Cerebellar cortex (tissue), 1 donor: ENCODE results near the gene RAD51AP1.
"Not testable (repeated sequence)": the region's sequence is repeated elsewhere in the genome, so short reads cannot be mapped to it uniquely, and the experiment has no call there.

Experiments used
- DNase-seq: peaks from one replicate; pipeline ENCODE4 v3.0.0-alpha.2; 2015; ENCODE audit warnings: low spot score

The RAD51AP1 gene, protein sequence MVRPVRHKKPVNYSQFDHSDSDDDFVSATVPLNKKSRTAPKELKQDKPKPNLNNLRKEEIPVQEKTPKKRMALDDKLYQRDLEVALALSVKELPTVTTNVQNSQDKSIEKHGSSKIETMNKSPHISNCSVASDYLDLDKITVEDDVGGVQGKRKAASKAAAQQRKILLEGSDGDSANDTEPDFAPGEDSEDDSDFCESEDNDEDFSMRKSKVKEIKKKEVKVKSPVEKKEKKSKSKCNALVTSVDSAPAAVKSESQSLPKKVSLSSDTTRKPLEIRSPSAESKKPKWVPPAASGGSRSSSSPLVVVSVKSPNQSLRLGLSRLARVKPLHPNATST

DNA sequence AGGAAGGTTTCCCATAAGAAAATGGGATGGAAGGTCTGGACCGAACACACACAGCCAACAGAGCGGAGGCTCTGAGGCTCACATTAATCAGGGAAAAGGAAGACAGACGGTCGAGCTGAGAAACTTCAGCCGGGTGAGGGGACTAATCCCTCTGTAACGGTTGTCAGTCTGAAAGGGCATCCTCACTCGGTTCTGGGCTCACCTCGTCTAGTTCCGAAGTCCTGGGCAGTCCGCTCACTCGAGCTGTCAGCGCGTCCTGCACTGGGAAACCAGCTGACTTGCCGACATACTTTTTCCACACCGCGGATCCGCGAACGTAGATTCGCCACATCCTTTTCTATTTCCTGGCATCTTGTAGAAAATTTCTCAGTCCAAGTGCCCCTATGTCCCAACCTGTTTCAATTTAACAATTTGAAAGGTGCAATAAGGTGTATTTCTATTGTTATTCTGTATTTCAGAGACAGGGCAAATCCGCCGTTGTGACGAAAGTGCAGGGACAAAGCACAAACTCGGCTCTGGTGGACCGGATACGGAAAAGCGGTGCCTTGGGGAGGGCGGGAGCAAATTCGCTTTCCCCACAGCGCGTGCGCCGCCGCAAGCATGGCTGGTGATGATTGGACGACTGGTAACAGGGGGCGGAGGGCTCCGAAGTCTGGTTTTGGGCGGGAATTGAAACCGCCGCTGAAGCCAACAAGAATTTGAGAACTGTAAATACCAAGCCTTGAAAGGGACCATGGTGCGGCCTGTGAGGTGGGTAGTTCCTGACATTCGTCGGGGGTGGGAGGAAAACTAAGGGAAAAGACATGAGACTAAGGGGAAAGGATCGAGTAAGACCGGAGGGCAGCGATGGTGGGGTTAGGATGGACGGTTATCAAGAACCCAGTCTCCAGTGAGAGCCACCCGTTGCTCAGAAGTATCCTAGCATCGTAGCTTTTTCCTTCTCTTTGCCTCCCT is at the start of gene RAD51AP1:
TSS of gene RAD51AP1 (plus strand) at position 684 of the 954 bp plus-strand sequence. CDS start at position 734, 50 bp downstream.
- DNase-seq = peak; percentile 97

DNA sequence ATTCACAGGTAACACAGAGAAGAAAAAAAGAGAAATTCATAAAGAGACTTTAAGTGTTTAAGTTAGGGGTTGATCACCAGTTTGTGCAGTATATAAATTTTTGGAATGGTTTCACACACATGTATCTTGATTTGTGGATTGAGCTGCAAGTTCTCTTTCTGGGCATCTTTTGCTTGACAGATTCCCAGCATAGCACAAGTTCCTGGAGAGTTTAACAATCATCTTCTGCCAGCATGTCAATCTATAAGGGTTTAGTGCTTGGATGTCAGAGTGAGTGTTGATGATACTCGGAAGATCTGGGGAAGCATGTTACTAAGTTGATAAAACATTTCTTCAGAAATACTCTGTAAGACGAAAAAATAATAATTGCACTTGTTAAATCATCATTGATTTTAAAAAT is 49.1 kb upstream of the RAD51AP1 start:
- DNase-seq = no peak

DNA sequence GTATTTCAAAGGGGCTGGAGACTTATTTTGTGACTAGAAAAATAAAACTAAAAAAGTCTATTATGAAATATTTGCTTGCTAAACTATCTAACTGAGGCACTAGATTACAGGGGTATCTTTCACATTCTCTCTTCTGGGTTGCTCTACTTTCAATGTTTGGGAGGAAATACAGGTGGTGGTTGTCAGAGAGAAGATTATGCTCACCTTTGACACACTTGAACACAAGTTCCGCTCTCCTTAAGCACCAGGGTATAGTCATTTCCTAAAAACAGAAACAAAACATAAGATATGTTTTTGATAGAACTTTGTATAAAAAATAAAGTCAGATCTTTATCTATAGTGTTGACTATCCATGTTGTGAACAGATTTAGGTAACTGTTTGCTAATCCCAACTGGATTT is 47.7 kb upstream of the RAD51AP1 start:
- no peak for DNase-seq

DNA sequence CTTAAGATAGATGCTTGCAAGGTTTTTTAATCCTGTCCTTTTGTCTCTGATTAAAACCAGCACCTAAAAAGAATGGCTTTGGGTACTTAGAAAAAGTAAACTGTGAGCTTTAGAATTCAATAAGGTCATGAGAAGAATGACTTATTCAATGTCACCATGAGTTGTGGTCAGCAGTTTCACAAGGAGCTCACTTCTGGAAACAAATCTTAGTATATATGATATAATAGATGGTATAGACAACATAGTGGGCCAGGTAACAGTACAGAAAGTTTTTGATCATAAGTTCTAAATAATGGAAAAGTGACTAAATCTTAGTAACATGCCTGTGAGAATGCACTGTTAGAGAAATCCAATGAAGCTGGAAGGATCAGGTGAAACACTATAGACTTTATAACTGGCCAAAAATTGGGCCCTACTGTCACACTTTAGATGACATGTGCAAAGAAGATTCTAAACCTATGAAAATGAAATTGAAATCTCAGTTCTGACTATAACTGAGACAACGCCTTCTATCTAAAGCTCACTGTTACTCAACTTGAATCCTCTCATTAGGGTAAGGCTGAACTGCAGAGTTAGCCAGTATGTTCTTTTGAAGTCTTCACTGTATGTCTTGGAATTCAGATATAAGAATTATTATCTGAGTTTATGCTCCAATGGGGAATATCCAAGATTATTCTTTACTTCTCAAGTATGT is 42.4 kb upstream of the RAD51AP1 start:
- no peak for DNase-seq

DNA sequence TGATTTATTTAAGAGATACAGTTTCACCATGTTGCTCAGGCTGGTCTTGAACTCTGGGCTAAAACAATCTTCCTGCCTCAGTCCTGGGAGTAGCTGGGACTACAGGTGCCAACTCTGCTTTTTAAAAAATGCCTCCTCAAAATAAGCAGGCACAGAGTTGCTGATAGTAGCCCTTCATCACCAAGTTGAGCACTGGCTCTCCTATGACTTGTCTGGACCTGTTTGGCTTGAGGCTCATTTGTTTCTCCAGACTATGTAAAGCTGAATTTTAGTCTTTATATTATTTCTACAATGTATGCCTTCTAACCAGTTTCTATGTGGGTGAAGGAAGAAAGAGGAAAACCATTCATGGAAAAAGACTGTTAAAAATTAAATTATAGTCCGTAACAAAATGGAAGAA is 39.5 kb upstream of the RAD51AP1 start:
- no peak for DNase-seq

DNA sequence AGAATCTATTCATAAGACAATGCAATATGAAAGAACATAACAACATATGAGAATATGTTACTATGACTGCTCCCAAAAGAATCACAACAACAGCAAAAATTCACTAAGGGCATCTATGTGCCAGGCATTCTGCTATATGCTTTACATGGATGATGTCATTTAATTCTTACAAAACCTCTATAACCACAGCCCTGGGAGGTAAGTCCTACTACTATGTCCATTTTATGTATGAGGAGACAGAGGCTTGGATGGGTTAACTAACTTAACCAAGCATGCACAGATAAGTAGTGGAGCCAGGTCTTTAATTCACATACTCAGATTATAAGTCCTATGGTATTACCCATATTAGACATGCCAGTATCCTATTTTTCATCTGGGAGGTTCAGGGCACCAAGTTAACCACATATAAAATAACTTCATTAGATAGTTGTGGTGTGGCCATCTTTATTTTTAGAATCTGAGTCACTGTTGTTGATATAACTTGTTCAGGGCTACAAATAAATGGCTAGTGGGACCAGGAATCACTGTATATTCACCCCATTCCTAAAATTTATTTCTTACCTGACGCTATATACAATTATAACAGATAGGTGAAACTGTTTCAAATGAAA is 33.2 kb upstream of the RAD51AP1 start:
- no peak for DNase-seq

DNA sequence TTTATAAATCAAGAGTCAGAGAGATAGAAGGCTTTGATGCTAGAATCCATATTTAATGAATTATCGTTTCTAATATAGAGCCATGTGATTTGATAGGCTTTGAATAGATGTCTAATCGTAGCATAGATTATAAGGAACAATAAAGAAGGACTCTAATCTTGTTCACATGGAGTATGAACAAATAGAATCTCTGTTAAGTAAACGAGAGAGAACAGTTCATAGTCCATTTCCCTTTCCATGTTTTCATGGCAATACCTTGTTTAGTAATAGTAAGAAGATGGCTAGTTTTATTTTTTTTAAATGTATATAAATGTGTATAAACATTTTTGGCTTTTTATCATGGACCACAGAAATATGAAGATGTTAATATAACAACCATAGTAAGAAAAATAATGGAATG is 32.3 kb upstream of the RAD51AP1 start:
- DNase-seq = no peak

DNA sequence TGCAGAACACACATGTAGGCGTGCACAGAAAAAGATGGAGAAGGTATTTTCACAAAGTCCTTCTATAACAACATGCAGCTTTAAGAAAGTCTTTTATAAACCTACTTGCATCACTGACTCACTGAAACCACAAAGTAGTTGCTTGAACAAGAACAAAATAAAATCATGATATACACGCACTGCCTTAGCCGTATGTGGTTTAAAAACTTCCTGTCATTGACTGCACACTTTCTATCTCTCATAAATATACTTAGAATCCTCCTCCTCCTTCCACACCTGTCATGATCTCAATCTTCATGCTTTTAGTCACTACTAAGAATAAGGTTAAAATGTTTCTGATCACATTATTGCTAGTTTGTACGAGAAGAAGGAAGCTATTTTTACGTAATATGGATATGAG is 31.8 kb upstream of the RAD51AP1 start:
- DNase-seq = no peak

DNA sequence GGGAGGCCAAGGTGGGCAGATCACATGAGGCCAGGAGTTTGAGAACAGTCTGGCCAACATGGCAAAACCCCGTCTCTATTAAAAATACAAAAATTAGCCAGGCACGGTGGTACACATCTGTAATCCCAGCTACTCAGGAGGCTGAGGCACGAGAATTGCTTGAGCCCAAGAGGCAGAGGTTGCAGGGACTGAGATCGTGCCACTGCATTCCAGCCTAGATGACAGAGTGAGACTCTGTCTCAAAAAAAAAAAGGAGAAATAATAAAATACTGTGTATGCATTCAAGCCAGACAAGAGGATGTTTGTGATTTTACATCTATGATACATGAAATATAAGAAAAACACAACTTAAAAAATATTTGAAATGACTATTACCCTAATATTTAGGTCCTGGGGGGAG is 30.2 kb upstream of the RAD51AP1 start:
- DNase-seq = not testable (repeated sequence)

DNA sequence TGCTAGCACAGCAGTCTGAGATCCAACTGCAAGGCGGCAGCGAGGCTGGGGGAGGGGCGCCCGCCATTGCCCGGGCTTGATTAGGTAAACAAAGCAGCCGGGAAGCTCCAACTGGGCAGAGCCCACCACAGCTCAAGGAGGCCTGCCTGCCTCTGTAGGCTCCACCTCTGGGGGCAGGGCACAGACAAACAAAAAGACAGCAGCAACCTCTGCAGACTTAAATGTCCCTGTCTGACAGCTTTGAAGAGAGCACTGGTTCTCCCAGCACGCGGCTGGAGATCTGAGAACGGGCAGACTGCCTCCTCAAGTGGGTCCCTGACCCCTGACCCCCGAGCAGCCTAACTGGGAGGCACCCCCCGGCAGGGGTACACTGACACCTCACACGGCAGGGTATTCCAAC is 29.4 kb upstream of the RAD51AP1 start:
- DNase-seq = not testable (repeated sequence)

DNA sequence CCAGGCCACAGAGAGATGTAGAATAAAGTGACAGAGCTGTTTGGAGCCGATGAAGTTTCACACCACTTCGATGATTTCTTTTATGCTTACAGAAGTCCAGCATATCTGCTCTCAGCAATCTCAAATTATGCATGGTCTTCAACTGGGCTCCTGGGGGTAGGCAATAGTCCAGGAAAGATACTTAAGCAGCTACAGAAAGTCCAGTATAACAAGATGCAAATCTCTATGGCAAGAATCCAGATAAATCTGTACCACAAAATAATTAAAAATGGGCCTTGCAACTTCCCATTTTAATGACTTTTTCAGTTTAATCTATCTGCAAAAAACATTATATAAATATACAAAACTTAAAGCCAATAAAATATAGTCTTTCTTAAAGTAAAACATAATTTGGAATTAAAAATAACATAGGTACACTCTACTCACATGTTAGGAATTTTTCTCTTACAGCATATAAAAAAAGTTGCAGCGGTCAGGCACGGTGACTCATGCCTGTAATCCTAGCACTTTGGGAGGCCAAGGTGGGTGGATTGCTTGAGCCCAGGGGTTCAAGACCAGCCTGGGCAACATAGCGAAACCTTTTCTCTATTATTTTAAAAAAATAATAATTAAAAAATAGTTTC is 20.5 kb upstream of the RAD51AP1 start:
- DNase-seq = no peak

DNA sequence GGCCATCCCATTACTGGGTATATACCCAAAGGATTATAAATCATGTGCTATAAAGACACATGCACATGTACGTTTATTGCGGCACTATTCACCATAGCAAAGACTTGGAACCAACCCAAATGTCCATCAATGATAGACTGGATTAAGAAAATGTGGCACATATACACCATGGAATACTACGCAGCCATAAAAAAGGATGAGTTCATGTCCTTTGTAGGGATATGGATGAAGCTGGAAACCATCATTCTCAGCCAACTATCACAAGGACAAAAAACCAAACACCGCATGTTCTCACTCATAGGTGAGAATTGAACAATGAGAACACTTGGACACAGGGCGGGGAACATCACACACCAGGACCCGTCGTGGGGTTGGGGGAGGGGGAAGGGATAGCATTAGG is 15.2 kb upstream of the RAD51AP1 start:
- not testable (repeated sequence) for DNase-seq

DNA sequence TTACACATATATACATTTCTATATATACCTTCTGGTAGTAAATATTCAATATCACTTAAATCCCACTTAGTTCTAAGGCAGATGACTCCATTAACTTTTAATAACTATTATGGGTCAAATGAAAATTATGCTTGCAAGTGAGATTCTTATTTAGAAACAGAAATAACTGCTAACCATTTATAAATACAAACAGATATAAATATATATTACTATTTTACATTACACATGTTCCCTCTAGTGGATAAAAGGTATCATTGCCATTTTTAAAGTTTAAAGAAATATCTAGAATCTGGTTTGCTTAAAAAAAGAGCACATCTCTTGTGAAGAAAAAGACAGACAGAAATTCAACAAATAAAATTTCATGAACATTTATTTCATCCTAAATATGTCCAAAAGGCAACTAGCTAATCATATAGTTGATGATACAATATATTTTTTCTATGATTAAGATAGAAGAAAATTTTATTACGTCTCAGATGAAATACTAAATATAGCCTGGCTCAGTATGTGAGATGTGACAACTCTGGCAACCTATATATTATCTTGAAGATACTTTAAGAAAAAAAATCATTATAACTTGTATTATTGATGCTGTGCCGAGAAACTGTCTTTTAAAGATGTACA is 11.7 kb upstream of the RAD51AP1 start:
- peak; percentile 21 for DNase-seq

DNA sequence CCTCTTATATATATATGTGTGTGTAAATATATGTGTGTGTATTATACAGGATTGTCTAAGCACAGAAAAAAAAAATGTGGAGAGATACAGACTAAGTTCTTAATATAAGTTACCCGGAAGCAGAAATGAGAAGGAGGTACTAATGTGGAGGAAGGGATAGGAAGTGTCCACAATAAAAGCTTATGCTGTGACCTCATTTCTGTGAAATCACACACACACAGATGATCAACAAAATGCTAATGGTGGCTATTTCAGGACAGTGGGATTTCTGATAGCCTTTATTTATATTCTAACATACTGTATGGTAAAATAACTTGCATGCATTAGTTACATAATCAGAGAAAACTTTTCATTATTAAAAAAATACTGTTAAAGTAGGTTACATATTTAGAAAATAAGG is 8.5 kb upstream of the RAD51AP1 start:
- no peak for DNase-seq

DNA sequence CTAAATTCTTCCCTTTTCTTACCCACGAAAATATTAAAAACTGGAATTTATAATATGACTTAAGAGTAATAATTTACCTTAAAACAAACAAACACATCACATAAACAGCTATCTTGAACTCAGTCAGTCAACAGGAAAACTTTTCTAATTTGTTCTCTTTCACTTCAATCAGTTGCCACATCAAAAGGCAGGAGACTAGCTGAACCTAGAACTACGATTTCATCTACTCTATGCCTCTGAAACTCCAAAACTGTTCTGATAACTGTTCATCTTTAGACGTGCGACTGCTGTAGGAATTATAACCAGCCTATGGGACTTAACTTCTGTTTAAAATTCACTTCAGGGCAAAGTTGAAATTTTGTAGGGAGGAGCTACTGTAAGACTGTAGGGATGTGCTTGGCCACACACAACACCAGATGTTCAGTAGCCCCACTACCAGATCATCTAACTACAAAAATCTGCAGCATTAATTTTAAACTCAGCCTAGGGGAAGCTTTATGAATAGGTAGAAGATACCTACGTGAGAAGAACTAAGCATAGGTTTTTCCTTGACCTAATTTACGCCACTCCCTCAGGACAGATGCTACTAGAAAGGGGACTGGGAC is 7.6 kb upstream of the RAD51AP1 start:
- no peak for DNase-seq

DNA sequence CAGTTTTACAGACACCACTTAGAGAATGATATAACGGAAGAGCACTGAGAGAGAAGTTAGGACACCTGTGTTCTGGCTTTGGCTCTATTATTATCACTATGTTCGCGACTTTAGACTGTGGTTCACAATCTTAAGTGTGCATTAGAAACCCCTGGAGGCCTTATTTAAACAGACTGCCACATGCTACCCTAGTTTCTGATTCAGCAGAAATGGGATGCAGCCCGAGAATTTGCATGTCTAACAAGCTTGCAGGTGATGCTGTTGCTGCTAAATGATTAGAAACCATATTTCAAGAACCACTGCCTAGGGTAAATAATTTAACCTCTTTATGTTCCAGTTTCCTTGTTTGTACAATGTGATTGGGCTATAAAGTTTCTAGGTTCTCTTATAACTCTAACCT is 3.6 kb upstream of the RAD51AP1 start:
- DNase-seq = no peak

DNA sequence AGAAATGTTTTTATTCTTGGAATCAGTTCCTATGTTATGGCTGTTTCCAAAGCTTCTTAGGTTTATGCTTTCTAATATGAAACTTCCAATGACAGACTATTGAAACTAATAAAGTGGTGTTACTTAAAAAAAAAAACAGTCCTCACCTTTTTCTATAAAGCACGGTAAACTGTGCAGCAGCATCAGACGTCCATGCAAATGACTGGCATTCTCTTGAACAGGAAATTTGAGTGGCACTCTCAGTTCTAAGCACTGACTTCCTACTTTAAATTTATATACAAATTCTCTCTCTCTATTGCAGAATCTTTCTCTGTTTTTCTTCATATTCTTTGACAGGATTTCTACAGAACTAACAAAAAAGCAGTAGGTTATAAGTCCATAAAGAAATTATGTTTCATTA is 2.8 kb upstream of the RAD51AP1 start:
- no peak for DNase-seq

DNA sequence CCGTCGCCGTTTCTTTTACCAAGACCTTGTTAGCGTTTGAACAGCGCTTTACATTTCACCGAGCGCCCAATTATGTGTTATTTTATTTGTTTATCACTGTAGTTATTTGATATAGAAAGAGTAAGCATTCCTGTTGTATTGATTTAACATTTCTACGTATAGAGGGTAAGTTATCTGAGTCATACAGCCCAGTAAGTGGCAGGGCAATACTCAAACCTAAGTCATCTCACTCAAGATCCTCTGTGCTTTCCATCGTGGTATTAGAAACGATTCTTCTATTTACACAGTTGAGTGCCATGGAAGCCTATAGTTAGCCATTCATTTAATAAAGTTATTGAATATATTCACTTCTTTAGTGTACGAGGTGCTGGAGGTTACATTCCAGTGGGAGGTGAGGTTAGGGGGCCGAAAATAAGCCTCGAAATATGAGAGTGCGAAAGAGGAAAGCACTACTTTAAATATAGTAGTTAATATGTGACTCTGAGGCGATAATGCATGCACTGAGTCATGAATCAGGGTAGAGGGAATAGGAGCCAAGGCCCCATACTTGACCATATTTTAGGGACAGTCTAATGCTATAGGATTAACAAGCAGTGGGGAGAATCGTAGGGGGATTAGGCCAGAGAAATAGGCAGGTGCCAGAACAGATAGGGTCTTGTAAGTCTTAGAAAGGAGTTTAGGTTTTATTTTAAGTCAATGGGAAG is 629 bp downstream of the RAD51AP1 start:
- DNase-seq = no peak

DNA sequence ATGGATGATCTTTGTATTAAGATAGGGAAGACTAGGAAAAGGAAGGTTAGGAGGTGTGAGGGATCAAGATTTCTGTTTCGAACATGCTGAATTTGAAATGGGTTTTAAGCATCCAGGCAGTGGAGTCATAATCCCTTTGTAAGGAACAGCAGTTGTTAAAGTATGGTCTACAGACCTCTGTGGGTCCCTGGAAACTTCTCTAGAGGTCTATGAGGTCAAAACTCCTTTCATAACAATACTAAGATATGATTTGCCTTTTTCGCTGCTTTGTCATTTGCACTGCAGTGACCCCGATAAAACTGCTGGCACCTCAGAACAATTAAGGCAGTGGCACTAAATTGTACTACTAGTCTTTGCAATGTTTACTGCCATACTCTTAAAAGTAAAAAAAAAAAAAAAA is 1.5 kb downstream of the RAD51AP1 start:
- DNase-seq = no peak

DNA sequence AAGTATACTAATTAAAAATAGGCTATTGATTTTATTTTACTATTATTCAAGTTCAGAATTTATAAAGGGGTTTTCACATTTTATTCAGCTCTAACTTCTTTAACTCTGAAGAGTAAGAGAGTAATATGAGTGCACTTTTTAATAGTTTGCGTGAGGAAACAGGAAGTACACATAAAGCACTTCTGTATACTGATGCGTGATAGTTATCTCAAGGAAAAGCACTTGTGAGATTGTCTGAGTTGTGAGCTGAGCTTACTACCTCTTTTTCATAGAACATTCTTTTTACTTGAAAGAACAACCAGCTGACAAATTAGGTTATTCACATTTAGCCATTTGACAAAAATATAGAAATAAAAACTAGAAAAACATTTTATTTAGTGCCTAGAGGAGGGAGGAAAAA is 1.9 kb downstream of the RAD51AP1 start:
- no peak for DNase-seq
